GM23338 (cell line): Measurements from ENCODE around the gene KDM4B.

Experiments used
- CTCF ChIP-seq, 2 experiments: fragments of 200-600 bp in 1 of 2; sonication (generic) in 1 of 2; conservative IDR thresholded peaks; 2 replicates each; pipeline versions ENCODE4 v1.5.1 to v1.6.1; 2016 to 2017; ENCODE audit warnings: antibody characterized with exemption in 2 of 2, low read depth in 2 of 2, mild to moderate bottlenecking in 2 of 2, moderate library complexity in 1 of 2
- EZH2 ChIP-seq: fragments of 200-600 bp; sonication (generic); IDR thresholded peaks from one replicate; pipeline ENCODE4 v1.8.0; 2017; ENCODE audit warnings: antibody characterized with exemption, mild to moderate bottlenecking, low read depth; ENCODE audit not compliant: unreplicated experiment
- JUNB ChIP-seq: IDR thresholded peaks from one replicate; pipeline ENCODE4 v1.6.1; 2016; ENCODE audit warnings: antibody characterized with exemption; ENCODE audit not compliant: unreplicated experiment
- POLR2AphosphoS5 ChIP-seq: IDR thresholded peaks from 2 replicates; pipeline ENCODE4 v1.6.1; 2016; ENCODE audit warnings: antibody characterized with exemption, low read depth
- REST ChIP-seq: IDR thresholded peaks from one replicate; pipeline ENCODE4 v1.6.1; 2018; ENCODE audit warnings: antibody characterized with exemption; ENCODE audit not compliant: unreplicated experiment

GRCh38 chr19:5193192-5193591 lies 224.3 kb downstream of the KDM4B start:
- TF ChIP-seq POLR2AphosphoS5 (no peak; the same call in 1 of the 2 replicates), REST (no peak), CTCF (conservative IDR thresholded peaks at IDR 0.05; ENCODE audit: low read depth in 2 of 2) (no peak), JUNB (no peak), EZH2 (no peak)
